Smooth muscle cell of the umbilical artery (primary cell): Measurements from ENCODE around the gene SENP3. TPM values are rescaled to one million over a fixed set of nuclear protein-coding genes. Genes with fewer than 3 reads are reported as not detected.

Experiments
- total RNA-seq: library from RNA; depleted of rRNA; stranded (reverse); fragments of >200 nt; gene quantifications from 2 replicates; pipeline ENCODE4 v1.2.3, GENCODE V29; 2014

Gene SENP3
- 64.1 and 68.3 TPM in 2 replicates for total RNA-seq

DNA sequence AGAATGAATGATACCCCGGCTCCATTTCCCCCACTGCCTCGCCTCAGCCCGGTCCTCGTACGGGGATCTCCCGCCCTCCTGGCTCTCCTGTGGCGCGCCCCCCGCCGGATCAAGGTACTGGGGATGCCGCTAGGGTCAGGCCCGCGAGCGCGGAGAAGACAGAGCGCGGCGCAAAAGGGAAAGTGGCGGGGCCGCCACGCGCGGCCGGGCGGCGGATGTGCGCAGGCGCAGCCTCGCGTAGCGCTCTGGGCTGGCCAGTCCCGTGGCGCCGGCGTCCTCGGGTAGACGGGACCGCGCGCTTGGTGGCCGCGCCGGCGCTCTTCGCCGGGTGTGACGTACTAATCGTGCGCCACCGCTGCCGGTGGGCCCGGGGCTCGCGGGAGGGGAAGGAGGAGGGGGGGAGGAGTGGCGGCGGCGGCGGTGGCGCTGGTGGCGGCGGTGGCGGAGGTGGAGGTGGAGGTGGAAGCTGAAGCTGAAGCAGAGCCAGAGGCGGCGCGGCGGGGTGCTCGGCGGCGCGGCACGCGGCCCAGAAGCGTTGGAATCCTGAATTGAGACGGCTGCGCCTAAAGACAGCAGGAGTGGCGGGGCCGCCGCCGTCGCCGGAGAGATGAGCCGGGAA is at the start of gene SENP3:
Gene SENP3, plus strand, starts transcription at position 331 of the 619 bp plus-strand sequence. CDS start 1,158 bp downstream, outside the sequence.

DNA sequence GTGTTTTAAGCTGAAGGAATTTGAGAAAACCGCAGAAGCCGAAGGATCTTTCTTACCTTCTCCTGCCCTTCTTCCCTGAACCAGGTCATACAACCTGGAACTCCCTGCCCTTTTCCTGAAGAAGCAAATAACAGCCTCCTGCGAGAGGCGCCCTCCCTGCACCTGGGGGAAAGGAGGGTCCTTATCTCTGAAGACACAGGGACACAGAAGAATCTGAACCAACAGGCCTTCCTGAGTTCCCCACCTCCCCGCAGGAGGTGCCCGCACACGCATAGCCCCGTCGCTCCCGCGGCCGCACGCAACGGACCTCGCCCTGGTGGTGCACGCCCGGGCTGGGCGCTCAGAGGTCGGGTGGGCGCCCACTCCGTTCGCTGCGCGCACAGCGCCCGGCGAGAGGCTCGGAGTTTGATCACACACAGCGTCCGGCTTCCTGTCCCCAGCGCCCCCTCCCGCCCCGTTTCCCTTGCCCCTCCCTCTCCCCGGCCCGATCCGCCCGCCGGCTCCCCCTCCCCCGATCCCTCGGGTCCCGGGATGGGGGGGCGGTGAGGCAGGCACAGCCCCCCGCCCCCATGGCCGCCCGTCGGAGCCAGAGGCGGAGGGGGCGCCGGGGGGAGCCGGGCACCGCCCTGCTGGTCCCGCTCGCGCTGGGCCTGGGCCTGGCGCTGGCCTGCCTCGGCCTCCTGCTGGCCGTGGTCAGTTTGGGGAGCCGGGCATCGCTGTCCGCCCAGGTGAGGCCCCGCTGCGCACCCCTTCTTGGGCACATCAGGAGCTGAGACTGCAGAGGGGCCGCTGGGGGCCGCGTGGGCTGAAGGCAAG is 12.9 kb upstream of the SENP3 start, which contains the start of gene TNFSF12:
Gene TNFSF12, plus strand, starts transcription at position 474 of the 816 bp plus-strand sequence. Its CDS starts 96 bp downstream, at position 570.

DNA sequence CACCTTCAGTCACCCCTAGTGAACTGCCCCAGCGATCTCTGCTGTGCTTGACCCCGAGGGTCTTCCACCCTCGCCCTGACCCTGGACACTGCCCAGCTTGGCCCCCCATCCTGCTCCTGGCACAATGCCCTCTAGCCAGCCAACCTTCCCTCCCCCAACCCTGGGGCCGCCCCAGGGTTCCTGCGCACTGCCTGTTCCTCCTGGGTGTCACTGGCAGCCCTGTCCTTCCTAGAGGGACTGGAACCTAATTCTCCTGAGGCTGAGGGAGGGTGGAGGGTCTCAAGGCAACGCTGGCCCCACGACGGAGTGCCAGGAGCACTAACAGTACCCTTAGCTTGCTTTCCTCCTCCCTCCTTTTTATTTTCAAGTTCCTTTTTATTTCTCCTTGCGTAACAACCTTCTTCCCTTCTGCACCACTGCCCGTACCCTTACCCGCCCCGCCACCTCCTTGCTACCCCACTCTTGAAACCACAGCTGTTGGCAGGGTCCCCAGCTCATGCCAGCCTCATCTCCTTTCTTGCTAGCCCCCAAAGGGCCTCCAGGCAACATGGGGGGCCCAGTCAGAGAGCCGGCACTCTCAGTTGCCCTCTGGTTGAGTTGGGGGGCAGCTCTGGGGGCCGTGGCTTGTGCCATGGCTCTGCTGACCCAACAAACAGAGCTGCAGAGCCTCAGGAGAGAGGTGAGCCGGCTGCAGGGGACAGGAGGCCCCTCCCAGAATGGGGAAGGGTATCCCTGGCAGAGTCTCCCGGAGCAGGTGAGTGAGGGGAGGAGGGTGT is 3.0 kb upstream of the SENP3 start, which contains the start of gene TNFSF13:
Gene TNFSF13, plus strand, starts transcription at position 207 of the 776 bp plus-strand sequence. Its CDS starts 290 bp downstream, at position 497.

DNA sequence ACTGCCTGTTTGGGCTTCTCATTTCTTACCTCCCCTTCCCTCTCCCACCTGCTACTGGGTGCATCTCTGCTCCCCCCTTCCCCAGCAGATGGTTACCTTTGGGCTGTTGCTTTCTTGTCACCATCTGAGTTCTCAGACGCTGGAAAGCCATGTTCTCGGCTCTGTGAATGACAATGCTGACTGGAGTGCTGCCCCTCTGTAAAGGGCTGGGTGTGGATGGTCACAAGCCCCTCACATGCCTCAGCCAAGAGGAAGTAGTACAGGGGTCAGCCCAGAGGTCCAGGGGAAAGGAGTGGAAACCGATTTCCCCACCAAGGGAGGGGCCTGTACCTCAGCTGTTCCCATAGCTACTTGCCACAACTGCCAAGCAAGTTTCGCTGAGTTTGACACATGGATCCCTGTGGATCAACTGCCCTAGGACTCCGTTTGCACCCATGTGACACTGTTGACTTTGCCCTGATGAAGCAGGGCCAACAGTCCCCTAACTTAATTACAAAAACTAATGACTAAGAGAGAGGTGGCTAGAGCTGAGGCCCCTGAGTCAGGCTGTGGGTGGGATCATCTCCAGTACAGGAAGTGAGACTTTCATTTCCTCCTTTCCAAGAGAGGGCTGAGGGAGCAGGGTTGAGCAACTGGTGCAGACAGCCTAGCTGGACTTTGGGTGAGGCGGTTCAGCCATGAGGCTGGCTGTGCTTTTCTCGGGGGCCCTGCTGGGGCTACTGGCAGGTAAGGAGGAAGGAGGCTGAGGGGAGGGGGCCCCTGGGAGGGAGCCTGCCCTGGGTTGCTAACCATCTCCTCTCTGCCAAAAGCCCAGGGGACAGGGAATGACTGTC is 17.5 kb downstream of the SENP3 start, which contains the start of gene CD68:
Gene CD68, plus strand, starts transcription at position 638 of the 833 bp plus-strand sequence. Its CDS starts 40 bp downstream, at position 678.

DNA sequence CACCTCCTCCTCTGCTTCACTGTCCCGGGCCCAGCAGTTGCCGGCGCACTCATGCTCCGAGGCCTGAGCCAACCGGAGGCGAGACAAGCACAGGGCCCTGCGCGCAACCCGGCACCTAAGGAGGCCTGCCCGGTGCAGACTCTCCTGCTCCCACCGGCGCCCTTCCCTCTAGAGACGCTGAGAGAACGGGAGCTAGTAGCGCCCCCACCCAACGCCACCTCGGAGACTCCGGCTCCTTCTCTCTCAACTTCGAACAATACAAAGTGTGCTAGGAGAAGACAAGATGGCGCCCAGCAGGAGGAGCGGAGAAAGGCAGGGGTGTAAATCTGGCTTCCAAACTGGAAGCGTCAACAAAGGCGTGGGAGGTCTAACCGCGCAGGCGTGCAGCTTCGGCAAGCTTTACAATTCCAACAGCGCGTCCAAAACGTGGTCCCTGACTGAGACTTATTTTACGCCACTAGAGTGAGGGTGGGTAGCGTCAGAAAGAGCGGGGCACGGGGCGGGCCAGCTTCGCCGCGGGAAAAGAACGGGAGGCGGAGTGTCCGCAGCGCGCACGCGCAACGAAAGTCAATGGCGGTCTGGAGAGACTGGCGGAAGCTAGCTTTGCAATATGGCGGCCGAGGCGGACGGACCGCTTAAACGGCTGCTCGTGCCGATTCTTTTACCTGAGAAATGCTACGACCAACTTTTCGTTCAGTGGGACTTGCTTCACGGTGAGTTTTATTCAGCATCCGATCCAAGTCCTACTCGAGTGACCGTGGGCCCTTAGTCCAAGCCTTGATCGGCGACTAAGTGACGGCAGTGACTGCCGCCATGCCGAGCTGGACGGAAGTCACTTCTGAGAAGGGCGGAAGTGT is 21.8 kb downstream of the SENP3 start, which contains the start of gene MPDU1:
Gene MPDU1, plus strand, starts transcription at position 600 of the 857 bp plus-strand sequence. Its CDS starts 11 bp downstream, at position 611.

DNA sequence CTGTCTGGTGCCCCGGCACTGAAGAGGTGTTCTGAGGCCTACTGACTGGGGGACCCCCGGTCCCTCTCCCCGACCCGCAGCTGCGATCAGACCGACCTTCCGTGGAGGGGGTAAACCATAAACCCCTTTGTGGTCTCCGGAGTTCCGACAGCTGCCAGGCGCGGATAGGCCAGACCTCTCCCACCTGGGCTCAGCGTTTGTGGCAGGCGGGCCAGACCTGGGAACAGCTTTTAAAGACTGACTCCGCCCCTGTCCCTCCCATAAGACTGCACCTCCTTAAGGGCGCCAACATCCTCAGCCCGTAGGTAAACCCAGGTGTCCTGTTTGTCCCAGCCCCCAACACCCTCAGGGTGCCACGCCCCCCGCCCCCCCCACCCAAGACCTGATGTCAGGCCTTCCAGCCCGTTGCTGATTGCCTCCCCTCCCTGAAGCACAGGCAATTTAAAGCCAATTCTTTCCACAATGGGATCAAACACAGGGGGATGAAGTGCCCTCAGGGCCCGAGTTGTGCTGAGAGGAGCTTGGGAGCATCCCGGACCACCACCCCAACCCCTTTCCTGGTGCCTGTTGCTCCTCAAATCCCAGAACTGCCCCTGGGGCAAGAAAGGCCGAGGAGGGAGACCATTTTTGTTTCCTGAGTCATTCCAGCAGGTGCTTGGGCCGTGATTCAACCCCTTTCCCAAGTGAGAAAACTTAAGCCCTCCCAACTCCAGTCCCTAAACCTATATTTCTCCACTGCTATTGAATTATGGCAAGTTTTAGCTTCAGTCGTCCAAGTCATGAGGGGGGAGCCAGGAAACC is 28.4 kb downstream of the SENP3 start, which contains the start of gene SOX15:
Gene SOX15, minus strand, starts transcription at position 204 of the 801 bp plus-strand sequence. CDS start 418 bp downstream, outside the sequence.

DNA sequence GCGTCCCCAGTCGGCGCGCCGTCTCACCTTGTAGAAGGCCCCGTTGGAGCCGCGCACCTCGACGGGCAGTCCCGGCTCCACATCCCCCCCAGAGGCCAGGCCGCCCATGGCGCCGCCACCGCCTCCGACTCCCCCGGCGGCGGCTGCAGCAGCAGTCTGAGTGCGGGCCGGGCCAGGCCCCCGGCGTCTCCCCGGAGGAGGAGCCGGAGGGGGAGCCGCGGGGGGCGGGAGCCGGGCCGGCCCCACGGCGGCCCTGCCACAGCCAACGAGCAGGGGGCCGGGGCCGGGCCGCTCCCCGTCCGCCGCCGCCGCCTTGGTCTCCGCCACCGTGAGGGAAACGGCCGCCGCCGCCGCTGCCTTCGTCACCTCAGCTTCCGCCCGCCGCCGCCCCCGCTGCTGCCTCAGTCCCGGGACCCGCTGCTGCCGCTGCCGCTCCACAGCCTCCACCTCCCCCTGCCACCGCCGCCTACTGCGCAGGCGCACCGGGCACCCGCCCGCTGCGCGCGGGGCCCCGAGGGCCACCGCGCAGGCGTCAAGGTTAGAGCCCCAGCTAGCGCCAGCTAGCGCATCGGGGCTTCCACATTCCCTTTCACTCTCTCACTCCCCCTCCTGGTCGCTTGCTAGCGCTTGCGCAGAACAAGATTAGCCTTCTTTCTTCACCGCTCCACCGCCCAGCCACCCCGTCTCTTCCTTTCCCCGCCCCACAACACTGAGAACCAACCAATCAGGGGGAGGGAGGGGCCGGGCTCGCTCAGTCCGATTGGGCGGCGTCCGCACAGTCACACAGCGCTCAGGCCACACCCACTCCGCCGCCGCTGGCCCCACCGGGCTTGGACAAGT is 52.9 kb downstream of the SENP3 start, which contains the start of gene FXR2:
Gene FXR2, minus strand, starts transcription at position 473 of the 840 bp plus-strand sequence. Its CDS starts 365 bp downstream, at position 108.

Other genes with a start within 250 kb of the SENP3 start
- 24.6 and 29.5 TPM in 2 replicates for gene GPS2, start 246.6 kb upstream of the SENP3 start, total RNA-seq
- gene NEURL4, start 232.6 kb upstream of the SENP3 start, total RNA-seq = 20.8 and 24.0 TPM in 2 replicates
- 0.09 and 4.8 TPM in 2 replicates for gene ACAP1, start 225.4 kb upstream of the SENP3 start, total RNA-seq
- gene KCTD11, start 209.8 kb upstream of the SENP3 start, total RNA-seq = 14.6 and 15.1 TPM in 2 replicates
- not detected in 2 replicates for gene TMEM95, start 206.8 kb upstream of the SENP3 start, total RNA-seq
- gene TNK1, start 180.8 kb upstream of the SENP3 start, total RNA-seq = 0.09 and 1.2 TPM in 2 replicates
- 22.3 and 65.3 TPM in 2 replicates for gene PLSCR3, start 167.4 kb upstream of the SENP3 start, total RNA-seq
- gene TMEM256, start 157.8 kb upstream of the SENP3 start, total RNA-seq = 34.6 and 80.8 TPM in 2 replicates
- 15.1 and 24.1 TPM in 2 replicates for gene NLGN2, start 154.1 kb upstream of the SENP3 start, total RNA-seq
- gene SPEM1, start 141.6 kb upstream of the SENP3 start, total RNA-seq = not detected in 2 replicates
- not detected in 2 replicates for gene SPEM2, start 136.3 kb upstream of the SENP3 start, total RNA-seq
- gene SPEM3, start 133.1 kb upstream of the SENP3 start, total RNA-seq = not detected in 2 replicates
- 1.8 and 3.6 TPM in 2 replicates for gene TMEM102, start 126.5 kb upstream of the SENP3 start, total RNA-seq
- 5.3 and 7.2 TPM in 2 replicates for gene FGF11, start 122.4 kb upstream of the SENP3 start, total RNA-seq
- gene CHRNB1, start 116.9 kb upstream of the SENP3 start, total RNA-seq = 3.4 and 6.2 TPM in 2 replicates
- 19.6 and 28.2 TPM in 2 replicates for gene ZBTB4, start 82.3 kb upstream of the SENP3 start, total RNA-seq
- gene SLC35G6, start 80.5 kb upstream of the SENP3 start, total RNA-seq = not detected in 2 replicates
- gene POLR2A, start 77.6 kb upstream of the SENP3 start, total RNA-seq = 89.1 and 138 TPM in 2 replicates
- gene TNFSF12, start 12.9 kb upstream of the SENP3 start, total RNA-seq = 7.4 and 16.3 TPM in 2 replicates
- 0.83 TPM in 1 of 2 replicates, not detected in the other for gene TNFSF13, start 3.2 kb upstream of the SENP3 start, total RNA-seq
- 5.6 and 14.5 TPM in 2 replicates for gene CD68, start 17.7 kb downstream of the SENP3 start, total RNA-seq
- 66.1 and 69.8 TPM in 2 replicates for gene MPDU1, start 21.9 kb downstream of the SENP3 start, total RNA-seq
- 0.30 and 0.32 TPM in 2 replicates for gene SOX15, start 28.2 kb downstream of the SENP3 start, total RNA-seq
- gene FXR2, start 53.0 kb downstream of the SENP3 start, total RNA-seq = 50.5 and 56.3 TPM in 2 replicates
- gene SAT2, start 65.9 kb downstream of the SENP3 start, total RNA-seq = 18.7 and 37.4 TPM in 2 replicates
- gene SHBG, start 68.2 kb downstream of the SENP3 start, total RNA-seq = 0.37 TPM in 1 of 2 replicates, not detected in the other
- not detected in 2 replicates for gene ATP1B2, start 89.0 kb downstream of the SENP3 start, total RNA-seq
- gene TP53, start 125.6 kb downstream of the SENP3 start, total RNA-seq = 31.2 and 43.6 TPM in 2 replicates
- gene WRAP53, start 126.6 kb downstream of the SENP3 start, total RNA-seq = 3.0 and 4.3 TPM in 2 replicates
- under 0.01 and 0.23 TPM in 2 replicates for gene EFNB3, start 143.3 kb downstream of the SENP3 start, total RNA-seq
- gene DNAH2, start 155.8 kb downstream of the SENP3 start, total RNA-seq = under 0.01 and 0.05 TPM in 2 replicates